Left hindlimb (tissue), 1 donor: Measurements from ENCODE around the gene SMIM35.
"Not testable (repeated sequence)": the region's sequence is repeated elsewhere in the genome, so short reads cannot be mapped to it uniquely, and the experiment has no call there.

ENCODE experiments used
- DNase-seq: peaks from one replicate; pipeline ENCODE4 v3.0.0-alpha.2; 2018

Gene SMIM35

GRCh38 chr11:118078911-118079411 is 7.8 kb downstream of the SMIM35 start:
- DNase-seq = no peak

DNA sequence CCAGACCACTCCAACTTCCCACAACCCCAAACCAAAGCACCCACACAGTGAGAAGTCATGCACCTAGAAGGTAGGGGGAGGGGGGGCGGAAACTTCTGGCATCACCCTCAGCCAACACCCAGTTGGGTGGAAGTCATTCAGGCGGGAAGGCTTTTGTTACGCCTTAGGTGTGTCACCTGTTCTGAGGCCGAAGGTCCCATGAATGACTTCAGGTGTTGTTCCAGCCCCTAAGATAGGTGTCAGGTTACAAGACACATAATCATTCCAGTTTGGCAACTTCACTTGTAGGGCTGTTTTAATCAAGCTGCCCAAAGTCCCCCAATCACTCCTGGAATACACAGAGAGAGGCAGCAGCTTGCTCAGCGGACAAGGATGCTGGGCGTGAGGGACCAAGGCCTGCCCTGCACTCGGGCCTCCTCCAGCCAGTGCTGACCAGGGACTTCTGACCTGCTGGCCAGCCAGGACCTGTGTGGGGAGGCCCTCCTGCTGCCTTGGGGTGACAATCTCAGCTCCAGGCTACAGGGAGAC is 9.9 kb downstream of the SMIM35 start, which contains the start of gene TMPRSS4:
TSS of gene TMPRSS4 (plus strand) at position 325 of the 528 bp plus-strand sequence. CDS start 225 bp downstream, outside the sequence.
- no peak for DNase-seq

GRCh38 chr11:118074785-118075184 is 12.0 kb downstream of the SMIM35 start:
- DNase-seq = no peak

- DNase-seq = no peak
These were observed 12.6 kb downstream of the SMIM35 start for GRCh38 chr11:118074091-118074685.

- no peak for DNase-seq
These were observed 13.2 kb downstream of the SMIM35 start for GRCh38 chr11:118073554-118073953.

GRCh38 chr11:118071416-118072030 is 15.2 kb downstream of the SMIM35 start:
- DNase-seq = no peak

GRCh38 chr11:118068945-118069612 is 17.7 kb downstream of the SMIM35 start:
- no peak for DNase-seq

GRCh38 chr11:118068206-118068944 is 18.4 kb downstream of the SMIM35 start:
- no peak for DNase-seq

DNA sequence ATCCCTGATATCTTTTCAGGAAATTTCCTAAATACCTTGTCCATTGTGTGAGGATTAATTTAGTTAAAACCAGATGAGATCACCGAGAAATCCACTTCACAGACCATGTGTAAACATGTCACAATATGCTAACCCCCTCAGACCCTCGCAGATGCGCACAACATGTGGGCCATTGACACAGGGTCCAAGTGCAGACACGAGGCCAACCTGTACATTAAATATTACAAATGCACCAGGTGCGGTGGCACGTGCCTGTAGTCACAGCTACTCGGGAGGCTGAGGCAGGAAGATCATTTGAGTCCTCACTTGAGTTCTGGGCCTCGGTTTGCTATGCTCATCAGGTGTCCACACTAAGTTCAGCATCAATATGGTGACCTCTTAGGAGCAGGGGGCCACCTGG is 19.8 kb downstream of the SMIM35 start:
- DNase-seq = no peak

DNA sequence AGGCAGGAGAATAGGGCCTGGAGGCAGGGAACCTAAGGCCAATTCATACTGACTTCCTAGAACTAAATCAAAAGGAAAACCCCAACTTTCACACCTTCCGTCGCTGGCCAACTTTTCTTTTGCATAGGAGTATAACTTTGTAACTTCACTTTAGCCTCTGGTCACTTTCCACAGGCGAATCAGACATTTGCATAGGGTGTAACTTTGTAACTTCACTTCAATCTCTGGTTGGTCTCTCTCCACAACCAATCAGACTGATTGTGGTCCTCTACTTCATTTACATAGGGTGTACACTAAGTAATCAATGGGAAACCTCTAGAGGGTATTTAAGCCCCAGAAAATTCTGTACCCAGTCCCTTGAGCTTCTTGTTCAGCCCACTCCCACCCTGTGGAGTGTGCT is 21.4 kb downstream of the SMIM35 start:
- DNase-seq = no peak

DNA sequence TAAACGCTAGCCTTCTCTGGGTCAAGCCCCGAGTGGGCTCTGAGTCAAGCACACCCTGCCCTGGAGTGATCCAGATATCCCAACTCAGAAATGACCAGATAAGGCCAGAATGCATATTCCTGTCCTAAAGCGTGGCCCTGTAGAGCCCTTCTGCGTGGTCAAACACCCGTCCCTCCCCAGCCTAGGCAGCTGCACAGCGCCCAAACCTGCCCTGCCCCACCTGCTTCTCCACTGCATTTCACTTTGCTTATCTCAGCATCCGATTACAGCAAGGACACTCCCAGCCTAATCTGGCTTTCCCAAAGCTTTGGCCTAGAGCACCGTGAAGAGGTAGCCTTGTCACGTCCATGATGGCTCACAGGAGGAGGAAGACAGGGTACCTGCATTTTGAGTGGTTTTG is 21.8 kb downstream of the SMIM35 start:
- DNase-seq = no peak

GRCh38 chr11:118062631-118063030 is 24.1 kb downstream of the SMIM35 start:
- DNase-seq = not testable (repeated sequence)

DNA sequence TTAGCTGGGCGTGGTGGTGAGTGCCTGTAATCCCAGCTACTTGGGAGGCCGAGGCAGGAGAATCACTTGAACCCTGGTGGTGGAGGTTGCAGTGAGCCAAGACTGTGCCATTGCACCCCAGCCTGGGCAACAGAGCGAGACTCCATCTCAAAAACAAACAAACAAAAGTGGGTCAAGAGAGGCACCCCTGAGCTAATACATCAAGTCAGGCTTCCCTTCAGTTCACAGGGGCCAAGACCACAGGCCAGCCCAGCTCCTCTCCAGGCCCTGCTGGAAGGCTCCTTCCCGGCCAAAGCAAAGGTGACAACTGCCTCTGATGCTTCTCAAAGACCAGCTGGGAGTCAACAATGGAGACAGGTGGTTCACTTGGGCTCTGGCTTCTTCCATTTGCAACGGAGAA is 24.6 kb downstream of the SMIM35 start:
- not testable (repeated sequence) for DNase-seq

DNA sequence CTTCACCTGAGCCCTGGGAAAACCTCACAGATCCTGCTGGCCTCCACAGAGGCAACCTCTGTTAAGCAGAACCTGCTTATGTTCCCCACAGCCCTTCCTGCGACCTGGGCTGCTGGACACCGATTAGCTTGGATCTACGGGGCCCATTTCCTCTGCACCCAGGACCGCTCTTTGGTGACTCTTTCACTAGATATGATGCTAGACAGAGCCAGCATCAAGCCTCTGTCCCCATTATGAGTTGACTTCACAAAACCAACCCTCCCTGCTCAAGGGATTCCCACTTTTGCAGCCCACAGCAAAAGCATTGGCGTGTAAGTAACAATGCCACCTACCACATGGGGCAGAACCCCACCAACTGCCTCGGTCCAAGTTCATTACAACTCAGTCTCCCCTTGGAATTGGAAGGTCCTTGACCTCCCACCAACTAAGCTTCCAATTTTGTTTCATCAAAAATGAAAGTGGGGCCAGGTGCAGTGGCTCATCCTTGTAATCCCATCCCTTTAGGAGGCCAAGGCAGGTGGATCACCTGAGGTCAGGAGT is 25.1 kb downstream of the SMIM35 start:
- DNase-seq = no peak

DNA sequence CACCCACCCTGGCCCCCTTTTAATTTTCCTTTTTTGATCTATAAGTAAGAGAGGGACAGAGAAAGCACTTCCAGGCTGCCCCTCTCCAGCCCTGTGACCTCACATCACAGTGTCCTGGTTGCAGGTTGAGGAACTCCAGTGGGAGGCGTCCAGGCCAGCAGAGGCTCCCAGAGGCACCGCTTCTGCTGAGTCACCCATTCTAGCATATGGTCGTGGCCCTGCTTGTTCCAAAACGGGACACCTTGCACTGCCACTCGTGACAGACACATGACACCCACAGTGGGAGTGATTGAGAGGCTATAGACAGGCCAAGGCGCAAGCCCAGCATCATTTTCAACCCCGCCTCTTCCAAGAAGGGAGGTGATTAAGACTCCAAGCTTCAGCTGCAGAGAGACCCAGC is 25.9 kb downstream of the SMIM35 start:
- DNase-seq = no peak

DNA sequence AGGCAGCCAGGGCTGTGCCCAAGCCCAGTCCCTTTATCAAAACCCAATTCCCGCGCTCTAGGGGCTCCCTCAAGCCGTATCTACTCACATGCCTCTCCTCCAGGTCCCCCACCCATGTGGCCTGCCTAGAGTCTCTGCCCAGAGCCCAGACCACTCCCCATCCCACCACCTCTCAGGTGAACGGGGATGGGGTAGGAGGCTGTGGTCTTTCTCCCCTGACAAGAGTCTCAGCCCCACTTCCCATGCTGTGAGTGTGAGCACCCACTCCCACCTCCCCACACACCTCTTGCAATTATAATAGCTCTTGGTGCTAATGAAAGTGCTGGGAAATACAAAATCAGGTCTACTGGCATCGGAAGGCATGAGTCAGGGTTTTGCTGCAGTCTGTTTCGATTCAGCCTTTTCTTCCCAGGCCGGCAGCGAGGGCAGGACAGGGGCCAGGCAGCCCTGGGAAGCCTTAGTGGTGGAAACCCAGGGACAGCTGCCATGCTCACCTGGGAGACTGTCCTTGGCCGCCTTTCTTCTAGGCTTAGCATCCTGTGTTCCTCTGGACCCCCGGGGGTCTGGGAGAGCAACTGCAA is 26.6 kb downstream of the SMIM35 start:
- no peak for DNase-seq

DNA sequence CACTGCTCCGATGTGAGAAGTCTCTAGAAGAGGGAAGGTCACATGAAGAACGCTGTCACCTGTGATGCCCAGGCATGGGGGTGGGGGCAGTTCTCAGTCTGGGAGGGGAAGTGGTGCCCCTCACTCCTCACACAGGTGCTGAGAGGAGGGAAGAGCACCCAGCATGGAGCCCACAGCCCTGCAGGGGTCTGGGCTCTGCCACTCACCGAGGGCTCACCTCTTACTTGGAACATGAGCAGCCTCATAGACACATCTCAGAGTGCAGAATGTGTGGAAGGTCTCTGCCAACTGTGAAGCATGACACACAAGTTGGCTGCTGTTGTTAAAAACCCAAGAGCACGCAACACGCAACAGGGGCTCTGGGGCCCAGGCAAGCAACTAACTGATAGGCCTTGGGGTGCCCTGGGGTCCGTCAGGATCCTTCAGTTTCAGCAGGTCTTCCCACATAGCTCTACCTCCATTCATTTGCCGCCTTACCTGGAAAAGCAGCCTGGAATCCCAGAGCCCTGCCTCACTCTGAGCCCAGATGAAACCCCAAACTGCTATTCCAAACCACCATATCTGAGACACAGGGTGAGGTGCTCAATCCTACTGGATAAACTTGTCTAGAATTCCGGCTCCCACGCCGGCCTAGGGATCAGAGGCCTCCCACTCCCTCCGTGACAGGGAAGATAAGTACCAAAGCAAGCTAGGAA is 27.4 kb downstream of the SMIM35 start:
- DNase-seq = no peak

DNA sequence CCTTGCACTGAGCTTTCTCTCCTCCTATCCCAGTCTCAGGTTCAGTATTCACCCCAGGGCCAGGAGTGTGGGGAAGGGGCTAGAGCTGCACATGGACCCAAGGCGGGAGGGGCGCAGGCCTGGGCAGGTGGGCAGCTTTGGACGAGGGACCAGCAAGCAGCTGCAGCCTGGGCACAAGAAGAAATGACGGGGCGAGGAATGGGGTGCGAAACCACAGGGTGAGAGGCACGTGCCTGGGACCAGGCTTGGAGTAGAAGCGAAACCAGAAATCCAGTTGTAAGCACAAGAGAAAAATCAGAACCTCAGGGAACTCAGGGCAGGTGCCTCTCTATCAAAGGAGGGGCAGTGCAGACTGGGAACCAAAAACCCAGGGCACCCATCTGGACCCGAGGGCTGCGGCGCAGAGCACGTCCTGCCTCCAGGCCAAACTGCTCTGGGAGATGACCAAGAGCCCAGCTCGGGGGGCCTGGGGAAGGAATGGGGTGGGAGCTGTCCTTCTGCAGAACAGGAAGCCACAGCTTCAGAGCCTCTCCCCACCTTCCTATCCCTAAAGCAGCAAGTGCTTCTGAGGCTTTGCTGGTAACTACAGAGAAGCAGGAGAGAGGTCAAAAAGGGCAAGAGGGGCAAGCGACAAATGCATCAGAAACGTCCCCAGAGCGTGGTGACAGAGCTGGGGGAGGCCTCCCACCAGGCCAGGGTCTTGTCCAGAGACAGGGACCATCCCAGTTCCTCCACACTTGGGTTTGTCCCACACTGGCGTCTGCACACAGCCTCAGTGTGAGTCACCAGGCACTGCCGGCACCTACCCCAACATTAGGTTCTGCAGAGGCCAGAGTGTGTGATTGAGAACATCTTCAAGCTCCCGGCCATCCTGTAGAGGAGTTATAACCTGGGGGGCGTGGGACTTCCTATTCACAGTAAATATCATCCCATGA is 28.2 kb downstream of the SMIM35 start:
- no peak for DNase-seq

DNA sequence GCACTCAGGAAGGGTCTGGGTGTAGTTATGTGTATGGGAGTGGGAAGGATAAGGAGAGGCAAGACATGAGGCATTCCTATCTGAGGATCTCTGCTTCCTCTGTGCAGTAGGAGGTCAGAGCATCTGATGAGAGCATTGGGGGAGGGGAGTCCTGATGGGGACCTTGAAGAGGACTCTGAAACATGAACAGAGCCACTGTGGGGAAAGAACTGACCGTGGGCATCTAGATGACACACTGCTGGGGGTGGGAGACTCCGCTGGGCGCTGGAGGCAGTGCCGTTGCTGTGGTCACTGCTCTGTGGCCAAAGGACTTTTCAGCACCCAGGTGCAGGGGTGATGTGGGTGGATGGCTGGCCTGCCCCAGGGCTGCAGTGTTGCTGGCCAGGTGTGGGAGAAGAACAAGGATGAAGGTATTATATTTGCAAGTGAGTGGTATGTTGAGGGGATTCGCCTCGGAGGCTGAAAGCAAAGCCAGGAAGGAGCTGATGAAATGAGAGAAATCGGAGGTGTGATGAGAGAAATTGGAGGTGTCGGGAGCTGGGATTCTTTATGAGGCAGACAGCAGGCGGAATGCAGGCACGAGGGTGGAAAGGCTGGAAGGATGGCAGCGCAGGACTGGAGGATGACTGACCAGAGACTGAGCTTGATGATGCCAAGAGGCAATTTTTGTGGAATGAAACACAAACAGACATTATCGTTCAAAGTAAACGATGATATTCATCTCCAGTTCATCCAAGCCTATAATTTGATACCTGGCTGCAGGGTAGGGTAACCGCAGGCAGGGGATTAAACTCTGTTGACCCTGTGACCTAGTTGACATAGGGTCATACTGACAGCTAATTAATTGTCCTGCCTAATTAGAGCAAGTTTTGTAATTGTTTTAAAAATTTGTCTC is 29.3 kb downstream of the SMIM35 start:
- DNase-seq = no peak

DNA sequence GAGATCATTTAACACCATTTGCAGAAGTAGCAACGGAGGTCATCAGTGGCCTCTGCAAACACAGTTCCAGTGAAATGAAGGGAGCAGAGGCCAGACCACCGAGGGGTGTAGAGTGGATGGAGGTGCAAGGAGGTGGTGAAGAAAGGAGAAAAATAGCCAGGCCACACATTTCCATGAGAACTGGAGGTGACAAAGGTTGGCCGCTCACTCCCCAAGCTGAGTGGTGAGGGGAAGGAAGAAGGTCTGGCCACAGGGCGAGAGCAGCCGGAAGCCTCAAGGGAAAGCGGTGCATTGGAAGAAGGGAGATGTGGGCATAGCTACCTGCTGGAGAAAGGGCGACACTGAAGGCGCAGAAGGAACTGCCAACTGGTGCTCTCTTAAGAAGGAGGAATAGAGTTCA is 30.0 kb downstream of the SMIM35 start:
- no peak for DNase-seq
